ENCODE data around the gene RALGAPA2. TPM values are rescaled to one million over a fixed set of nuclear protein-coding genes. Genes with fewer than 3 reads are reported as not detected.

Gene RALGAPA2
- polyA plus RNA-seq, 4 donors = 17.4 to 24.7 (median 18.6) TPM

- no peak for DNase-seq (ENCODE audit: low read depth in 4 of 4, low spot score in 2 of 4)
Observed at GRCh38 chr20:20482453-20482852, 230.0 kb downstream of the RALGAPA2 start.

GRCh38 chr20:20480689-20481088 is 231.8 kb downstream of the RALGAPA2 start:
- DNase-seq (ENCODE audit: low read depth in 4 of 4, low spot score in 2 of 4) = no peak

- no peak for DNase-seq (ENCODE audit: low read depth in 4 of 4, low spot score in 2 of 4)
Observed at GRCh38 chr20:20480126-20480525, 232.3 kb downstream of the RALGAPA2 start.

- DNase-seq (ENCODE audit: low read depth in 4 of 4, low spot score in 2 of 4) = no peak
Observed at GRCh38 chr20:20477444-20478041, 234.9 kb downstream of the RALGAPA2 start.

- DNase-seq (ENCODE audit: low read depth in 4 of 4, low spot score in 2 of 4) = no peak
Observed at GRCh38 chr20:20476504-20476903, 235.9 kb downstream of the RALGAPA2 start.

- no peak for DNase-seq (ENCODE audit: low read depth in 4 of 4, low spot score in 2 of 4)
Observed at GRCh38 chr20:20473657-20474056, 238.8 kb downstream of the RALGAPA2 start.

- no peak for DNase-seq (ENCODE audit: low read depth in 4 of 4, low spot score in 2 of 4)
Observed at GRCh38 chr20:20472684-20473274, 239.7 kb downstream of the RALGAPA2 start.

- no peak for DNase-seq (ENCODE audit: low read depth in 4 of 4, low spot score in 2 of 4)
Observed at GRCh38 chr20:20466341-20466879, 246.0 kb downstream of the RALGAPA2 start.

- DNase-seq (ENCODE audit: low read depth in 4 of 4, low spot score in 2 of 4) = no peak
Observed at GRCh38 chr20:20465252-20465651, 247.2 kb downstream of the RALGAPA2 start.

GRCh38 chr20:20463933-20464374 is 248.5 kb downstream of the RALGAPA2 start:
- DNase-seq (ENCODE audit: low read depth in 4 of 4, low spot score in 2 of 4) = no peak

GRCh38 chr20:20462185-20462584 is 250.3 kb downstream of the RALGAPA2 start:
- no peak for DNase-seq (ENCODE audit: low read depth in 4 of 4, low spot score in 2 of 4)

GRCh38 chr20:20461551-20461950 is 250.9 kb downstream of the RALGAPA2 start:
- no peak for DNase-seq (ENCODE audit: low read depth in 4 of 4, low spot score in 2 of 4)

- DNase-seq (ENCODE audit: low read depth in 4 of 4, low spot score in 2 of 4) = no peak
Observed at GRCh38 chr20:20459726-20460125, 252.7 kb downstream of the RALGAPA2 start.

- no peak for DNase-seq (ENCODE audit: low read depth in 4 of 4, low spot score in 2 of 4)
Observed at GRCh38 chr20:20457392-20458126, 254.9 kb downstream of the RALGAPA2 start.

- DNase-seq (ENCODE audit: low read depth in 4 of 4, low spot score in 2 of 4) = no peak
Observed at GRCh38 chr20:20456741-20457140, 255.7 kb downstream of the RALGAPA2 start.

GRCh38 chr20:20455926-20456325 is 256.5 kb downstream of the RALGAPA2 start:
- no peak for DNase-seq (ENCODE audit: low read depth in 4 of 4, low spot score in 2 of 4)

GRCh38 chr20:20454850-20455627 is 257.4 kb downstream of the RALGAPA2 start:
- no peak for DNase-seq (ENCODE audit: low read depth in 4 of 4, low spot score in 2 of 4)

GRCh38 chr20:20454367-20454766 is 258.1 kb downstream of the RALGAPA2 start:
- DNase-seq (ENCODE audit: low read depth in 4 of 4, low spot score in 2 of 4) = no peak

- peak in 2 of 4 donors; percentile 19 to 23 for DNase-seq (ENCODE audit: low read depth in 4 of 4, low spot score in 2 of 4)
Observed at GRCh38 chr20:20452254-20452676, 260.2 kb downstream of the RALGAPA2 start.

GRCh38 chr20:20450521-20450920 is 261.9 kb downstream of the RALGAPA2 start:
- DNase-seq (ENCODE audit: low read depth in 4 of 4, low spot score in 2 of 4) = no peak

- no peak for DNase-seq (ENCODE audit: low read depth in 4 of 4, low spot score in 2 of 4)
Observed at GRCh38 chr20:20448881-20449280, 263.6 kb downstream of the RALGAPA2 start.
